HG03045 (cell line): ENCODE data around the gene TMEM120B.

ENCODE experiments used
- ATAC-seq: cut with Tn5 transposase; IDR thresholded peaks from one replicate; pipeline ENCODE4 v1.9.1; 2021; ENCODE audit warnings: mild to moderate bottlenecking, moderate library complexity; ENCODE audit not compliant: unreplicated experiment

TMEM120B gene

GRCh38 chr12:121830588-121831265, 118.2 kb downstream of the TMEM120B start:
- ATAC-seq, result no peak
